ENCODE measurements around the gene ZNF813. TPM values are rescaled to one million over a fixed set of nuclear protein-coding genes. Genes with fewer than 3 reads are reported as not detected.
A peak's percentile ranks its signal among the peaks of the same experiment; 100 is the strongest.
"Not testable (repeated sequence)": the region's sequence is repeated elsewhere in the genome, so short reads cannot be mapped to it uniquely, and the experiment has no call there.

ZNF813 gene
- total RNA-seq, 1 donor from 2014 or later: 5.3 TPM

DNA sequence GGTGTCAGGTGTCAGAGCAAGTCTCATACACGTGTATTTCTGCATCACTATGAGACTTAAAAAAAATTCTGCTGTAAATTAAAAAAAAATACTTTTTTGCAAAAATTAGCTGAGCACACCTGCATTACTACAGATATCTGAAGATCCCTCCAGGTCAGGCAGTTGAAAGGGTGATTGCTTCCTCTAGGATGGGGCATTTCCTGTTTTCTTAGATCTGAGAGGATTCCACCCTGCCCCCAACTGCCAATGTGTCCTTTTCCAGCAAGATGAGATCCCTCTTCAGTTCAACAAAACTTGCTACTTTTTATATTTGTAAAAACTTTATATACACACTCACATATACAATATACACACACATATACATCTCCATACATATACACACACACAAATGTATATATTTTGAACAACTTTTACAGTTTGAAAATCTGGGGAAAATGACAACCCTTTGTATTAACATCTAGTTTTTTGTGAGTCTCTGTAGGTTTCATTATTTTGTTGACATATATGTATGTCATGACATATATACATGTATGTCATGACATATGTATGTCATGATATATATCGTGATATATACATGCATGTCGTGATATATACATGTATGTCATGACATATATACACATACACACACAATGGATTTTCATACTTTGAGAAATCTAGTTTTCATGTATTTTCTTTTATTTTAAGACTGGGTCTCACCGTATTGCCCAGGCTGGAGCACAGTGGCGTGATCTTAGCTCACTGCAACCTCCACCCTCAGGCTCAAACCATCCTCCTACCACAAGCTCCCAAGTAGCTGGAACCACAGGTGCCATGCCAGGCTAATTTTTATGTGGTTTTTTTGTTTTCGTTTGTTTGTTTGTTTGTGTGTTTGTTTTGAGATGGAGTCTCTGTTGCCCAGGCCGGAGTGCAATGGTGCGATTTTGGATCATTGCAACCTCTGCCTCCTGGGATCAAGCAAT, 17.8 kb downstream of the ZNF813 start:
- no peak for DNase-seq

DNA sequence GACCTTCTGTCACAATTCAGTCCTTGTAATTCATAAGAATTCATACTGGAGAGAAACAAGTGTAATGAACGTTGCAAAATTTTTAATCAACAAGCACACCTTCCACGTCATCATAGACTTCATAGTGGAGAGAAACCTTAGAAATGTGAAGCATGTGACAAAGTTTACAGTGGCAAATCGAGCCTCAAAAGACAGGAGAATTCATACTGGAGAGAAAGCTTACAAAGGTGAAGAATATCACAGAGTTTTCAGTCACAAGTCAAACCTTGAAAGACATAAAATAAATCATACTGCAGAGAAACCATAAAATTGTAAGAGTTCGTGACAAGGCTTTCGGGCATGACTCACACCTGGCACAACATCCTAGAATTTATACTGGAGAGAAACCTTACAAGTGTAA, 24.6 kb downstream of the ZNF813 start:
- DNase-seq: no peak

DNA sequence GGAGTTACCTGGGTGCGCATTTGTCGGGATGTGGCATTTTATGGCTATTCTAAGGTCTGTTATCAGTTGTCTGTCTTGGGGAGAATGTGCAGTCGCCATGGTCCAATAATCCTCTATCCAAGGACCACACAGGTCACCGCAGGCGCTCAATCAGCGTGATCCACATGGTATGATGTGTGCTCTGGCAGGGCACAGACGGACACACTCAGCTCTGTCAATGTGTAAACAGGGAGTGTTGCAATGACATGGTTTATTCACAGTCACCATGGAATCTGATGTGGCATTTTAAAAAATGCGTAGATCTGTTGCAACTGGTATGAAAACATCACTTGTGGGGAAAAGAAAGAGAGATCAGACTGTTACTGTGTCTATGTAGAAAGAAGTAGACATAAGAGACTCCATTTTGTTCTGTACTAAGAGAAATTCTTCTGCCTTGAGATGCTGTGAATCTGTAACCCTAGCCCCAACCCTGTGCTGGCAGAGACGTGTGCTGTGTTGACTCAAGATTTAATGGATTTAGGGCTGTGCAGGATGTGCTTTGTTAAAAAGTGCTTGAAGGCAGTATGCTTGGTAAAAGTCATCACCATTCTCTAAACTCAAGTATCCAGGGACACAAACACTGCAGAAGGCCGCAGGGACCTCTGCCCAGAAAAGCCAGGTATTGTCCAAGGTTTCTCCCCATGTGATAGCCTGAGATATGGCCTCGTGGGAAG, 29.9 kb downstream of the ZNF813 start:
- DNase-seq: not testable (repeated sequence)

DNA sequence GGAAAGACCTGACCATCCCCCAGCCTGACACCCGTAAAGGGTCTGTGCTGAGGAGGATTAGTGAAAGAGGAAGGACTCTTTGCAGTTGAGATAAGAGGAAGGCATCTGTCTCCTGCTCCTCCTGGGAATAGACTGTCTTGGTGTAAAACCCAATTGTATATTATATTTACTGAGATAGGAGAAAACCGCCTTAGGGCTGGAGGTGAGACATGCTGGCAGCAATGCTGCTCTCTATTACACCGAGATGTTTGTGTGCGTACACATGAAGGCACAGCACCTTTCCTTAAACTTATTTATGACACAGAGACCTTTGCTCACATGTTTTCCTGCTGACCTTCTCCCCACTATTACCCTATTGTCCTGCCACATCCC, 30.5 kb downstream of the ZNF813 start:
- not testable (repeated sequence) for DNase-seq

DNA sequence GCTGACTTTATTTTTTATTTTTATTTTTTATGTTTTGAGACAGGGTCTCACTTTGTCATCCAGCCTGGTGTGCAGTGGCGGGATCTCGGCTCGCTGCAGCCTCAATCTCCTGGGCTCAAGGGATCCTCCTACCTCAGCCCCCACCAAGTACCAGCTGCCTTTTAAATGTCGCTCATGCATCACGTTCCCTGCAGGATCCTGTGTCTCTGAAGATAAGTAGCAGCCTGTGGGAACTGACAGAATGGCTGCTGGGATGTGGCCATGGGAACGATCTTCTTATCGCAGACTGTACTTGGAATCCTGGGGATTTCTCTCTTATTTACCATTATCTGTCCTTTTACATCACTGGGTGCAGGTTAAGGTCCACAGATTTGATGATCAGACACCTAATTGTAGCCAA, 35.6 kb downstream of the ZNF813 start:
- DNase-seq: not testable (repeated sequence)

DNA sequence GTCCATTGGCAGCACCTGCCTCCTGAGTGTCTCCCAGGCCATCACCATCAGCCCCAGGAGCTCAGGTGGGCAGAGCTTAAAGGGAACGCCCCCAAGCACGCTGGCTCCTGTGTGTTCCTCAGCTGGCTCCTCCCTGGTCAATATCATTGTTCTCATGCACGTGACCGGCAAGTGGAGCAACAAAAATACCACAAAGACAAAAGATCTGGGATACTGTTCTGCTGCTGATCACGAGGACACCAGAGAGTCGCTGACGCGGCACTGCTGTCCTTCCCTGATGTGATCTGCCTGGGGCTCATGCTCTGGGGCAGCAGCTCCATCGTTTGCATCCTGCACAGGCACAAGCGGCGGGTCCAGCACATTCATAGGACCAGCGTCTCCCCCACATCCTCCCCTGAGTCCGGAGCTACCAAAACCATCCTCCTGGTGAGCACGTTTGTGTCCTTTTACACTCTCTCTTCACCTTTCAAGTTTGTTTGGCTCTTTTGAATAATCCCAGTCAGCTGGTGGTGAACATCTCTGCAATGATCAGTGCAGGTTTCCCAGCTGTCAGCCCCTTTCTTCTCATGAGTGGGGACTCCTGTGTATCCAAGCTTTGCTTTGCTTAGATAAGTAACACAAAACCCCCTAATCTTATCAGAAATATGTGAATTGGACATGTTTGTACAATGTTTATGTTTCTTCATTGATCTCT, 36.3 kb downstream of the ZNF813 start:
- peak; percentile 30 for DNase-seq

DNA sequence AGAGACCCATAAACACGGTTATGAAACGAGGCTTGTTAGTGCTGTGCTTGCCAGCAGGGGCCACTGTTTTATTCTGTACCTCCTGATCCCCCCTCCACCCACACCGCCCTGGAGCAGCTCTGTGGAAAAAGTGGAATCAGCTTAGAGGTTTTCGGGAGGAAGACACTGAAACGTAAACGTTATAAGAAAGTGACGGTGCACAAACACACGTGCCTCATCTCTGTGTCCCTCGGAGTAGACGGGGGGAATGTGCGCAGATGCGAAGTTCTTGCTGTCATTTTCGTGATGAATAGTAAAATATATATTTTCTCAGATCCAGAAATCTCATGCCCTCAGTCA, 36.8 kb downstream of the ZNF813 start:
- peak; percentile 15 for DNase-seq

DNA sequence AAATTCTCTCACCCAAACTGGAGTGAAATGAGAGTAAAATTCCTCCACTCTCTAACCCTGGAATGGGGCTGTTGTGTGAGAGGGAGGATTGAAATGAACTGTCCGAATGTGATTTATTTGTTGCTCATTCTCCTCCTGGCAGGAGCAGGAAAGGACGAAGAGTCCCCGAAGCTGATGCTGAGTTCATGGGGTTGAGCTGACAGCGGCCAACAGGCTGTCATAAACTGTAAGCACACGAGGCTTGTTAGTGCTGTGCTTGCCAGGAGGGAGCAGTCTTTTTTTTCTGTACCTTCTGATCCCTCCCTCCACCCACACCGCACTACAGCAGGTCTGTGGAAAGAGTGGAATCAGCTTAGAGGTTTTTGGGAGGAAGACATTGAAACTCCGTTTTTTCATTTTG, 37.4 kb downstream of the ZNF813 start:
- DNase-seq: no peak

DNA sequence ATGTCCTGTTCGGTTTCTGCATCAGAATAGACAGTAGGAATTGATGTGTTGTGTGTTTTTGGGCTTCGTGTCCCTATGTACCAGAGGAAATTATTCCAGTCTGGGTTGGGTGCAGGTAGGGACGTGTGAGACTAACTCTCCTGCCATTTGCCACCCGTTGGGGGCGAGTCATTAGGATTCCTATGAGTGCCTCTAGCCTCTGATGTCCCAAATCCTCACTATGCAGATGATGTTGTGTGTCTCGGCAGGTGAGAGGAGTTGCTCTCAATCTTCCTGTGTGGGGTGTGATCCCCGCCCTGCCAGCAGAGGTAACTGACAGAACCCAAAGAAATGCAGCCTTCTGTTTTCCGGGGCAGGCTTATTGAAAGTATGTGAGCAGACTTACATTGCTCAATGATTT, 39.2 kb downstream of the ZNF813 start:
- no peak for DNase-seq

DNA sequence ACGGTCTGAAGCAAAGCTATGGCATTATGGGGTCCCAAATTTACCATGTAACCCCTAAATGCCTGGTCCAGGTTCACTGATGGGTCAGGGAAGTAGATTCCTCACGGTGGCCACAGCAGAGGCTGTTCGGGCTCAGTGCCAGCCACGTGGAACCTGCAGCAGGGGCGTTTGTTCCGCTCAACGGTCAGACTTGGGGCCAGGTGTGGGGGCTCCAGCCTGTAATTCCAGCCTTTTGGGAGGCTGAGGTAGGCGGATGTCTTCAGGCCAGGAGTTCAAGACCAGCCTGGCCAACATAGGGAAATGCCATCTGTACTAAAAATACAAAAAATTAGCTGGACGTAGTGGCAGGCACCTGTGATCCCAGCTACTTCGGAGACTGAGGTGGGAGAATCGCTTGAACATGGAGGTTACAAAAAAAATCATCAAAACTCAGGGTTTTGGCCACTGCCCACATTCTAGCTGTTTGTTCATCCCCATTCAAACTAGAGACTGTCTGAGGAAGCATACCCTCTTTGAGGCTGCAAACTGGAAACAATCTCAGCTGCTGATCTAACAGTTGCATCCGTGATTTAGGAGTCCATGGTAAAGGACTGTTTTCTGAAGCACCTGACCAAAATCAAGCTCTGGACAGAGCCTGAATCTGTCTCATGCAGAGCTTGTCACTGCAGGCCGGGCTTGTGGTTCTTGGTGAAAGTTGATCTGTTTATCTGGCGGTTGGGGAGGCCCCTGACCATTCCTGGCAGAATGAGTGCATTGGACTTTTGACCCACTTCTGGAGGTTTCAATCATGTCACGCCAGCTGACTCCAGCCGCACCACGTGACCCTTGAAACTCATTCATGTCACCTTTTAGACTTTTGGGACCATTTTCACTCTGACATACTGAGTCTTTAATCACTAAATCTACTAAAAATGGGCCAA, 40.2 kb downstream of the ZNF813 start:
- no peak for DNase-seq

DNA sequence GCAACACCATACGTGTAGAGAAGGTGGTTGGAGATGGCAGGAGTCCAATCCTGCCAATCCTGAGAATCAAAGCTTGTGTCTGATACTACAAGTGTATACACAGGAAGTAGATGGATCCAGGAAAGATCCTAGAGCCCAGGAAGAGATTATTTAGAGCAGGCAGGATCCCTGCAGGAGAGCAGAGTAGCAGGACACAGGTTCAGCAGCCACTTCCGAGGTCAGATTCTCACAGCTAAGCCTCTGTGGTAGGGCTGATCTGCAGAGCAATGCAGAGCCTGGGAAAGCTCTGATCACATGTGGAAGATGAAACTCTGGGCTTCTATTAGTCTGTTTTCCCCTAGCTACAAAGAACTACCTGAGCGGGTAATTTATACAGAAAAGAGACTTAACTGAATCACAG, 41.9 kb downstream of the ZNF813 start:
- no peak for DNase-seq

DNA sequence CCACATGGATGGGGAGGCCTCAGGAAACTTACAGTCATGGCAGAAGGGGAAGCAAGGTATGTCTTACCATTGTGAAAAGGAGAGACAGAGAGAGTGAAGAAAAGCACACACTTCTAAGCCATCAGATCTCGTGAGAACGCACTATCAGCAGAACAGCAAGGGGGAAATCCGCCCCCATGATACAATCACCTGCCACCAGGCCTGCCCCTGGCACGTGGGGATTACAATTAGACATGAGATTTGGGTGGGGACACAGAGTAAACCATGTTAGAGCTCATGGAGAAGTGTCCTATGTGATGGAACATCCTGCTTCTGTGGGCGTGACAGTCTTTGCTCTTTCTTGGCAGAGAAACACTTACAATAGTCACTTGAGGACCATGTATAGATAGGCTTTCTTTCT, 42.3 kb downstream of the ZNF813 start:
- no peak for DNase-seq

DNA sequence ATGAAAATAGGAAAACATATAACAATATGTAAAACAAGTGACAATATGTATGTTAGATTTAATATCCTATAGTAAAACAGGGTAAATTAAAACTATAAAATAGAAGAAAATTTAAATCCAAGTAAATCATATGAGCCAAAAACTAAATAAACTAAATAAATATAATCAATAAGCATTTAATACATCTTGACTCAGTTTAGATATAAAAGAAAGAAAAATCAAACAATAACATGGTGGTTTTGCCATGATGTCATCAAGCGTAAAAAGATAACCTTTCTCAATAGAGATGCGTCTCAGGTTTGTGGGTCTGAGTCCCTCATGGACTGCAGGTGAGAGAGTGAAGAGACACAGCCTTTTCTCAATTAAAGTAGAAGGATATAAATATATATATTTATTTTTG, 43.8 kb downstream of the ZNF813 start:
- DNase-seq: no peak

DNA sequence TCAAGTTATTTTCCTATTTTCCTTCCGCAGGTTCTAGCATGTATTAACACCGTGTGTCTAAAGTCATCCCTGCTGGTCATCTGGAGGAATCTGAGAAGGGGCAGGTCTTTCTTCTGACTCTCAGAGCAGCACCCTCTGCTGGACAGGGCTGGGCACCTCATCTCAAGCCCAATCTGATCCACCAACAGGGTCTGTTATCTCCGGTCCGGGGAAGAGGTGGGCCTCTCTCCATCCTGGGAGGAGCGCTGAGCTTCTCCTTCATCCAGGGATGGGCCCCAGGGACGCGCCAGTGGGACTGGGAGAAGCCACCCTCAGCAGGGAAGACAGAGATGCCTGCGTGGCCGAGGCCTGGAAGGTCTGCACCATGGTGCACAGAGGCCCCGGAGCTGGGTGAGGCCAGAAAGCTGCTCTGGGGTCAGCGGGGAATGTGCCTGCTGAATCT, 44.4 kb downstream of the ZNF813 start:
- peak; percentile 86 for DNase-seq

DNA sequence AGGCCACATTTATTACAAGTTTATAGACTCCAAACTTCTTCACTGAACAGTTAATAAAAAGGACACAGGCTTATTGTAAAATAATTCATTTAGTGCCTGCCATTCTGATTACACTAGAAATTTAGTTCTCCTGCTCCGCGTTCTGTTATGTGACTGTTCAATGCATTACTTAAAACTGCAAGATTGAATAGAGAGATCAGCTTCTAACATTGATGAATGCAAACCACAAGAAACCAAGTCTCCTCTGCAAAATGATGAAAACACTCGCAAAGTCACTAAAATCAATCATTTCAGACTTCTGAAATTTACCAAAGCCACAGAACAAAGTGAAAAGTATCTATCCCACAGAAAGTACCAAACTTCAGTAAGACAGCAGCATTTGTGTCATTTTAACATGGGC, 47.5 kb downstream of the ZNF813 start:
- DNase-seq: not testable (repeated sequence)

DNA sequence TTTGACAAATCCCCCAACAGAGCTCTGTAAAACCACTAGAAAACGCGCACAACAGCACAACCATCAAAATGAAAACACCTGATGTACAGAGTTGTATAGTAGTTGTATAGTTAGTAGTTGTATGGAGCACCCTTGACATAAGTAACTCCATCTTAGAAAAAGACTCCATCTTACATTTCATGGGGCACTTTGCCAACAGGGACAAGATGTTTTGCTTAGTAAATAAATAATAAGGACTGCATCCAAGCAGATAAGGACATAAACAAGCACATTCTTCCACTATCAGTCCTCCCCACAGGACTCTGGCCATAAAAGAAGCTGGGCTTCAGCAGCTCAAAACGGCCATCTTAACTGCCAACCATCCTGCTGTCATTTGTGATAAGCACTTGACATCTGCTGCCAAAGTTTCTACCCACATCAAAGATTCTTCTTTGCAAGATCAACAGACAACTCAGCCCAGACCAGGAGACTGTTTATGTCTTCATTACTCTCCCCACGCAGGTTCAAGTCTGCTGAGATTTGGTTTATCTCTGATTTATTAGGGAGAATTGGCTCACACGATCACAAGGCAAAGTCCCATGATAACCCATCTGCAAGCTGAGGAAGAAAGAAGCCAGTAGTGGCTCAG, 49.7 kb downstream of the ZNF813 start:
- DNase-seq: no peak

DNA sequence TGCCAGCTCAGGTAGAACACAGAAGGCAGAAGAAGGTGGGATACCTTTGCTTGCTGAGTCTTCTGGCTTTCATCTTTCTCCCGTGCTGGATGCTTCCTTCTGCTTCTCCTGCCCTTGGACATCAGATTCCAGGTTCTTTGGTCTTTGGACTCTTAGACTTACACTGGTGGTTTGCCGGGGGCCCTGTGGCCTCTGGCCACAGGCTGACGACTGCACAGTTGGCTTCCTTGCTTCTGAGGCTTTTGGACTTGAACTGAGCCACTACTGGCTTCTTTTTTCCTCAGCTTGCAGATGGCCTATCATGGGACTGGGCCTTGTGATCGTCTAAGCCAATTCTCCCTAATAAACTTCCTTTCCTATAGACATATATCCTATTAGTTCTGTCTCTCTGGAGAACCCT, 50.6 kb downstream of the ZNF813 start:
- no peak for DNase-seq

DNA sequence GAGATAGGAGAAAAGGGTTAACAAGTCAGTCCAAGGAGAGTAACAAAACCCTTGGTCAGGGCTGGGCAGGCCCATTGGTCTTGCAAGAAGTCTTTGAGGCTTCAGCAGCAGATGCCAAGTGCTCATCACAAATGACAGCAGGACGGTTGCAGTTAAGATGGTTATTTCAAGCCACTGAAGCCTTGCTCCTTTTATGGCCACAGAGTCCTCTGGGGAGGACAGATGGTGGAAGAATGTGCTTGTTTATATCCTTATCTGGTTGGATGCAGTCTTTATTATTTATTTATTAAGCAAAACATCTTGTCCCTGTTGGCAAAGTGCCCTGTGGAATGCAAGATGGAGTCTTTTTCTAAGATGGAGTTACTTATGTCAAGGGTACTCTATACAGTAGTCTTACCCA, 51.2 kb downstream of the ZNF813 start:
- no peak for DNase-seq

DNA sequence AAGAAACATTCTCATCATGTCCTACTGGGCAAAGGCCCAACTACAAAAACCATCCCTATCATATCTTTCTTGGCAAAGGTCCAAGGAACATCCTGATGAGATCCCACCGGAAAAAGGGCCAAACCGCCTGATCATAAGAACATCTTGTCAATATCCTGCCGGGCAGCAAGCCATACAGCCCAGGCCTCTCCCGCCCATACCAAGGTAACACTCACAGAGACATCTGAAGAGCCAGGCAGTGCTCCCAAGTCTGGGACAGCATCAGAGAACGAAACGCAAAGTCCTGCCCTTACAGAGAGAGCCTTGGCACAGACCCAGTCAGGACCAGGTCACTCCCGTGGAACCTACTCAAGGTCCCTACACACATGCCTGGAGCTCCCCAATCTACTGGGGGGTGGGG, 51.9 kb downstream of the ZNF813 start:
- DNase-seq: no peak

DNA sequence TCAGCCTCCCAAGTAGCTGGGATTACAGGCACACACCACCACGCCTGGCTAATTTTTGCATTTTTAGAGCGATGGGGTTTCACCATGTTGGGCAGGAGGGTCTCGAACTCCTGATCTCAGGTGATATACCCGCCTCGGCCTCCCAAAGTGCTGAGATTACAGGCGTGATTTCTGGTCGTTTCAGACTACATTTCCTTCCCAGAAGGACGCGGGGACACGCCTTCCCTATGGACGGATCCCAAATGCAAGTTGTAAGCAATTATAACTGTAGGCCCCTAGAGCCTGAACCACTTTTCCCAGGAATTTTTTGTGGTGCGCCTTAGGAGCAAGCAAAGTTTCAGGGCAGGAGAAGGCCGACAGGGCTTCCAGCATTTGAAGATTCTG, 52.6 kb downstream of the ZNF813 start:
- DNase-seq: no peak

DNA sequence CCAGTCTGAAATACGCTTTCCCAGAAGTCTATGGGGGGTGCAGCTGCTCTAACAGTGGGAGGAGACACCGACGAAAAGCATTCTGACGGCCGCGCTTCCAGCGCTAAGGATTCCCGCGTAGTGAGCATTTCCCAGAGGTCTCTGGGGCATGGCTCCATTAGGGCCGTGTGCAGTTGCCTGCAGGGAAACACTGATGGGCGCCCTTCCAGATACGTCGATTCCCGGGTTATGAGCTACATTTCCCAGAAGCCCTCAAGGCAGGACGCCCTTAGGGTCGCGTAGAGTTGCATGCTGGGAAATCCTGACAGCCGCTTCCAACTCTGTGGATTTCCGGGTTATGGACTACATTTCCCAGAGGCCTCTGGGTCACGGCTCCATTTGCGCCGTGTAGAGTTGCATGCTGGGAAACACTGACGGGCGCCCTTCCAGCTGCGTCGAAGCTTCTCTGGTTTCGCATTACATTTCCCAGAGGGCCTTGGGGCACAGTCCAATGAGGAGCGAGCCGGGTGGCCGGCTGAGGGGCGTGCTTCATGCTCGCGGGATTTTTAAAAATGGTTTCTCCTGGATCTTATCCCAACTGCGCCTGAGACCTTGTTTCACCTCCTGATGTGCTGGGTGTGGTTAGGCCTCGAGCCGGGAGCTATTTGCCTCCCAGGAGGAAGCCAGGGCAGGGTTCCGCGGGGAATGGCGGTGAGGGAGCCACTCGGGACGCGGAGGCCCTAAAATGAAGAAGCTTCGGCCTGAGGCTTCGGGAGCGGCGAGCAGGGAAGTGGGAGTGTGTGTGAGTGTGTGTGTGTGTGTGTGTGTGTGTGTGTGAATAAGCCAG, 53.2 kb downstream of the ZNF813 start:
- peak; percentile 99 for DNase-seq
